Activated CD4-positive, alpha-beta memory T cell treated with anti-CD3 and anti-CD28 coated beads for 36 hours (primary cell): Measurements from ENCODE around the gene ACTBL2. TPM values are rescaled to one million over a fixed set of nuclear protein-coding genes. Genes with fewer than 3 reads are reported as not detected.

Experiments
- CTCF ChIA-PET: fragments of 350-600 bp; sonication (Branson Sonifier 250); formaldehyde crosslinking; loops from one replicate; lab custom pipeline; 2021; ENCODE audit warnings: antibody characterized with exemption, inconsistent platforms; lab: Charles Lee
- POLR2A ChIA-PET: fragments of 350-600 bp; sonication (Branson Sonifier 250); formaldehyde crosslinking; loops from one replicate; lab custom pipeline; 2021; ENCODE audit warnings: antibody characterized with exemption; lab: Charles Lee
- DNase-seq: peaks from one replicate; pipeline ENCODE4 v3.0.0-alpha.2; 2020
- H3K27ac Mint-ChIP-seq: one replicate; pipeline ENCODE4 v1.8.0; 2021; ENCODE audit warnings: mixed read lengths
- H3K27me3 Mint-ChIP-seq: one replicate; pipeline ENCODE4 v1.8.0; 2021; ENCODE audit warnings: mixed read lengths
- H3K36me3 Mint-ChIP-seq: one replicate; pipeline ENCODE4 v1.8.0; 2021; ENCODE audit warnings: mixed read lengths
- H3K4me1 Mint-ChIP-seq: one replicate; pipeline ENCODE4 v1.8.0; 2021; ENCODE audit warnings: low read depth, mixed read lengths
- H3K4me3 Mint-ChIP-seq: one replicate; pipeline ENCODE4 v1.8.0; 2021; ENCODE audit warnings: mild to moderate bottlenecking, mixed read lengths
- H3K9me3 Mint-ChIP-seq: one replicate; pipeline ENCODE4 v1.8.0; 2021; ENCODE audit warnings: mixed read lengths
- intact Hi-C: fragments of 100-400 bp; cut with micrococcal nuclease; formaldehyde crosslinking; loops from one replicate; pipeline ENCODE4 v1.15.1; 2023
- total RNA-seq, 2 experiments: library from RNA; stranded (reverse); gene quantifications; one replicate each; pipeline ENCODE4 v1.2.3, GENCODE V29; 2021

Gene ACTBL2
- total RNA-seq, 2 experiments from 2014 or later = not detected

GRCh38 chr5:57456531-57457135 lies 26.0 kb downstream of the ACTBL2 start:
- H3K36me3 Mint-ChIP-seq = no peaks in the 10 kb centered on the region
- H3K27ac Mint-ChIP-seq = no peak overlapping the region
- no peak for DNase-seq
- CTCF ChIA-PET = no interaction called here
- intact Hi-C loops = no loop called here
- POLR2A ChIA-PET = no interaction called here
- H3K27me3 Mint-ChIP-seq = no peaks in the 10 kb centered on the region
- peaks cover 3% of the 10 kb centered on the region for H3K4me1 Mint-ChIP-seq
- H3K9me3 Mint-ChIP-seq = no peaks in the 10 kb centered on the region
- no peak overlapping the region for H3K4me3 Mint-ChIP-seq

- no peak overlapping the region for H3K27ac Mint-ChIP-seq
- no peak overlapping the region for H3K4me3 Mint-ChIP-seq
- no peaks in the 10 kb centered on the region for H3K27me3 Mint-ChIP-seq
- intact Hi-C loops = no loop called here
- no peaks in the 10 kb centered on the region for H3K9me3 Mint-ChIP-seq
- peaks cover 7% of the 10 kb centered on the region for H3K4me1 Mint-ChIP-seq
- no peak for DNase-seq
- POLR2A ChIA-PET = no interaction called here
- CTCF ChIA-PET = no interaction called here
- H3K36me3 Mint-ChIP-seq = no peaks in the 10 kb centered on the region
Observed at GRCh38 chr5:57455511-57456455, 26.8 kb downstream of the ACTBL2 start.

- ChIA-PET POLR2A (no interaction called here), CTCF (no interaction called here)
- Mint-ChIP-seq H3K27me3 (peaks cover under 1% of the 10 kb centered on the region), H3K27ac (no peak overlapping the region), H3K36me3 (no peaks in the 10 kb centered on the region), H3K4me1 (peaks cover 7% of the 10 kb centered on the region), H3K4me3 (no peak overlapping the region), H3K9me3 (no peaks in the 10 kb centered on the region)
- intact Hi-C loops = no loop called here
- no peak for DNase-seq
Observed at GRCh38 chr5:57454896-57455295, 27.7 kb downstream of the ACTBL2 start.

GRCh38 chr5:57453728-57454127 lies 28.9 kb downstream of the ACTBL2 start:
- DNase-seq = no peak
- Mint-ChIP-seq H3K4me1 (peaks cover 7% of the 10 kb centered on the region), H3K4me3 (no peak overlapping the region), H3K27ac (no peak overlapping the region), H3K9me3 (no peaks in the 10 kb centered on the region), H3K36me3 (no peaks in the 10 kb centered on the region), H3K27me3 (peaks cover 1% of the 10 kb centered on the region)
- ChIA-PET POLR2A (no interaction called here), CTCF (no interaction called here)
- intact Hi-C loops = no loop called here

- POLR2A ChIA-PET = no interaction called here
- intact Hi-C loops = no loop called here
- Mint-ChIP-seq H3K27ac (no peak overlapping the region), H3K4me3 (no peak overlapping the region), H3K27me3 (peaks cover 1% of the 10 kb centered on the region), H3K9me3 (no peaks in the 10 kb centered on the region), H3K36me3 (no peaks in the 10 kb centered on the region), H3K4me1 (peaks cover 7% of the 10 kb centered on the region)
- no peak for DNase-seq
- CTCF ChIA-PET = no interaction called here
Observed at GRCh38 chr5:57452885-57453284, 29.7 kb downstream of the ACTBL2 start.

GRCh38 chr5:57450991-57451876 lies 31.4 kb downstream of the ACTBL2 start:
- no peaks in the 10 kb centered on the region for H3K36me3 Mint-ChIP-seq
- CTCF ChIA-PET = no interaction called here
- H3K27ac Mint-ChIP-seq = no peak overlapping the region
- peaks cover 7% of the 10 kb centered on the region for H3K4me1 Mint-ChIP-seq
- no peaks in the 10 kb centered on the region for H3K9me3 Mint-ChIP-seq
- H3K4me3 Mint-ChIP-seq = no peak overlapping the region
- POLR2A ChIA-PET = no interaction called here
- H3K27me3 Mint-ChIP-seq = peaks cover 5% of the 10 kb centered on the region
- intact Hi-C loops = no loop called here
- no peak for DNase-seq

GRCh38 chr5:57448751-57449150 lies 33.9 kb downstream of the ACTBL2 start:
- DNase-seq = no peak
- intact Hi-C loops = no loop called here
- peaks cover 7% of the 10 kb centered on the region for H3K4me1 Mint-ChIP-seq
- ChIA-PET POLR2A (no interaction called here), CTCF (no interaction called here)
- H3K27ac Mint-ChIP-seq = no peak overlapping the region
- H3K9me3 Mint-ChIP-seq = no peaks in the 10 kb centered on the region
- H3K27me3 Mint-ChIP-seq = peaks cover 9% of the 10 kb centered on the region
- H3K4me3 Mint-ChIP-seq = no peak overlapping the region
- H3K36me3 Mint-ChIP-seq = no peaks in the 10 kb centered on the region

GRCh38 chr5:57448287-57448686 lies 34.3 kb downstream of the ACTBL2 start:
- intact Hi-C loops = no loop called here
- Mint-ChIP-seq H3K27me3 (peaks cover 11% of the 10 kb centered on the region), H3K36me3 (no peaks in the 10 kb centered on the region), H3K27ac (no peak overlapping the region), H3K9me3 (no peaks in the 10 kb centered on the region), H3K4me3 (no peak overlapping the region), H3K4me1 (peaks cover 7% of the 10 kb centered on the region)
- ChIA-PET CTCF (no interaction called here), POLR2A (no interaction called here)
- no peak for DNase-seq

- POLR2A ChIA-PET = no interaction called here
Observed at GRCh38 chr5:57447658-57448057, 35.0 kb downstream of the ACTBL2 start.

GRCh38 chr5:57446966-57447365 lies 35.6 kb downstream of the ACTBL2 start:
- no peaks in the 10 kb centered on the region for H3K36me3 Mint-ChIP-seq
- intact Hi-C loops = no loop called here
- H3K27me3 Mint-ChIP-seq = peaks cover 11% of the 10 kb centered on the region
- no peaks in the 10 kb centered on the region for H3K9me3 Mint-ChIP-seq
- H3K4me1 Mint-ChIP-seq = peaks cover 7% of the 10 kb centered on the region
- no peak overlapping the region for H3K27ac Mint-ChIP-seq
- POLR2A ChIA-PET = no interaction called here
- DNase-seq = no peak
- no peak overlapping the region for H3K4me3 Mint-ChIP-seq
- CTCF ChIA-PET = no interaction called here

More at GRCh38 chr5:57447658-57448057, 35.0 kb downstream of the ACTBL2 start:
- H3K4me1 Mint-ChIP-seq = peaks cover 7% of the 10 kb centered on the region
- H3K4me3 Mint-ChIP-seq = no peak overlapping the region
- H3K36me3 Mint-ChIP-seq = no peaks in the 10 kb centered on the region
- H3K27ac Mint-ChIP-seq = no peak overlapping the region
- intact Hi-C loops = no loop called here
- H3K9me3 Mint-ChIP-seq = no peaks in the 10 kb centered on the region
- no peak for DNase-seq
- CTCF ChIA-PET = no interaction called here
- peaks cover 11% of the 10 kb centered on the region for H3K27me3 Mint-ChIP-seq

GRCh38 chr5:57445705-57446037 lies 36.9 kb downstream of the ACTBL2 start:
- H3K4me1 Mint-ChIP-seq = no peaks in the 10 kb centered on the region
- no peaks in the 10 kb centered on the region for H3K36me3 Mint-ChIP-seq
- ChIA-PET POLR2A (no interaction called here), CTCF (interaction anchor here (0.5 to 0.6 kb wide), 2 partner anchors 205 to 969 kb away, joined by 3 to 4 read pairs; no protein-coding TSS in a partner anchor)
- no peaks in the 10 kb centered on the region for H3K9me3 Mint-ChIP-seq
- peaks cover 11% of the 10 kb centered on the region for H3K27me3 Mint-ChIP-seq
- DNase-seq = no peak
- intact Hi-C loops = no loop called here
- no peak overlapping the region for H3K27ac Mint-ChIP-seq
- no peak overlapping the region for H3K4me3 Mint-ChIP-seq
